ENCODE data around the gene TNS2.
A peak's percentile ranks its signal among the peaks of the same experiment; 100 is the strongest.

Gene TNS2

GRCh38 chr12:53056901-53057300 lies 7.0 kb downstream of the TNS2 start:
- DNase-seq = no peak

DNA sequence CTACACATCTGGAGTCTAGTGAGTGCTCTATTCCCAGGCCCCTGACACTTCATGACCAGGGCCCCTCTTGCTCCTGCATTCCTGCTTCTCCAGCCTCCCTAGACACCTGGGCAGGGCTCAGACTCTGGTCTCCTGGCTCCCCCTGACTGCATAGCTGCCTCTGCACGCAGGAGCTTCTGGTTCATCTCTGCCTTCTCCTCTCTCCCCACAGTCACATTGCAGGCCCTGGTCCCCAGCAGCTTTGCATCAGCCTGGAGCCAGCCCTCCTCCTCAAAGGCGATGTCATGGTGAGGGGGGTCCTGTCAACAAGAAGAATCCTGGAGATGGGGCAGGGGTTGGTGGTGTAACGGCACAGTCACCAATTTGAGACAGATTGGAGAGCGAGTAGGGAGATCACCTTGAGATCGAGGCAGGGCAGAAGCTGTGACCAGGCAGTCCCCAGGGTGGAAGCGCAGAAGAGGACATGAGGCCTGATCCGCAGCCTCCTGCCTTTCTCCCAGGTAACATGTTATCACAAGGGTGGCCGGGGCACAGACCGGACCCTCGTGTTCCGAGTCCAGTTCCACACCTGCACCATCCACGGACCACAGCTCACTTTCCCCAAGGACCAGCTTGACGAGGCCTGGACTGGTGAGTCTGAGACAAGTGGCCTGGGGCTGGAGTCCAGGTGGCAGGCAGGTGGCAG lies 8.1 kb downstream of the TNS2 start:
- no peak for DNase-seq

DNA sequence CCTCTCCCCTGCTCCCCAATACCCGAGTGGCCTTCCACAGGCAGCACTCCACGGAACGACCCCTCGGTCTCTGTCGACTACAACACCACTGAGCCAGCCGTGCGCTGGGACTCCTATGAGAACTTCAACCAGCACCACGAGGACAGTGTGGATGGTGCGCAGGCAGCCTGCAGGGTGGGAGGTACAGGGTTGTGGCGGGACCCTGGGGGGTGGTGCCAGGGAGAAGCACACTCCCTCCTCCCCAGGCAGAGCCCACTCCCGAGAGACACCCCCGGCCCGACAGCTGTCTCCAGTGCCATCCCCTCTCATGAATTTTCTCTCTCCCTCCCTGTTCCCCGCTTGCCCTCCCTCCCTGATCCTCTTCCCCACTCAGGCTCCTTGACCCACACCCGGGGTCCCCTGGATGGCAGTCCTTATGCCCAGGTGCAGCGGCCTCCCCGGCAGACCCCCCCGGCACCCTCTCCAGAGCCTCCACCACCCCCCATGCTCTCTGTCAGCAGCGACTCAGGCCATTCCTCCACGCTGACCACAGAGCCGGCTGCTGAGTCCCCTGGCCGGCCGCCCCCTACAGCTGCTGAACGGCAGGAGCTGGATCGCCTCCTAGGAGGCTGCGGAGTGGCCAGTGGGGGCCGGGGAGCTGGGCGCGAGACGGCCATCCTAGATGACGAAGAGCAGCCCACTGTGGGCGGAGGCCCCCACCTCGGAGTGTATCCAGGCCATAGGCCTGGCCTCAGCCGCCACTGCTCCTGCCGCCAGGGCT lies 9.0 kb downstream of the TNS2 start:
- no peak for DNase-seq

- DNase-seq = no peak
Measured at GRCh38 chr12:53059434-53060063, 9.7 kb downstream of the TNS2 start.

GRCh38 chr12:53060064-53060720 lies 10.3 kb downstream of the TNS2 start:
- DNase-seq = no peak

DNA sequence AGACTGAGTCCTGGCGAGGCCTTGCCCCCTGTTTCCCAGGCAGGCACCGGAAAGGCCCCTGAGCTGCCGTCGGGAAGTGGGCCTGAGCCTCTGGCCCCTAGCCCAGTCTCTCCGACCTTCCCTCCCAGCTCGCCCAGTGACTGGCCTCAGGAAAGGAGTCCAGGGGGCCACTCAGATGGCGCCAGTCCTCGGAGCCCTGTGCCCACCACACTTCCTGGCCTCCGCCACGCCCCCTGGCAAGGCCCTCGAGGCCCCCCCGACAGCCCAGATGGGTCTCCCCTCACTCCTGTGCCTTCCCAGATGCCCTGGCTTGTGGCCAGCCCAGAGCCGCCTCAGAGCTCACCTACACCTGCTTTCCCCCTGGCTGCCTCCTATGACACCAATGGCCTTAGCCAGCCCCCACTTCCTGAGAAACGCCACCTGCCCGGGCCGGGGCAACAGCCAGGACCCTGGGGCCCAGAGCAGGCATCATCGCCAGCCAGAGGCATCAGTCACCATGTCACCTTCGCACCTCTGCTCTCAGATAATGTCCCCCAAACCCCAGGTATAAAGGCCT lies 10.9 kb downstream of the TNS2 start:
- DNase-seq = no peak

GRCh38 chr12:53061404-53062010 lies 11.6 kb downstream of the TNS2 start:
- DNase-seq = no peak

- no peak for DNase-seq
Measured at GRCh38 chr12:53062011-53062961, 12.4 kb downstream of the TNS2 start.

DNA sequence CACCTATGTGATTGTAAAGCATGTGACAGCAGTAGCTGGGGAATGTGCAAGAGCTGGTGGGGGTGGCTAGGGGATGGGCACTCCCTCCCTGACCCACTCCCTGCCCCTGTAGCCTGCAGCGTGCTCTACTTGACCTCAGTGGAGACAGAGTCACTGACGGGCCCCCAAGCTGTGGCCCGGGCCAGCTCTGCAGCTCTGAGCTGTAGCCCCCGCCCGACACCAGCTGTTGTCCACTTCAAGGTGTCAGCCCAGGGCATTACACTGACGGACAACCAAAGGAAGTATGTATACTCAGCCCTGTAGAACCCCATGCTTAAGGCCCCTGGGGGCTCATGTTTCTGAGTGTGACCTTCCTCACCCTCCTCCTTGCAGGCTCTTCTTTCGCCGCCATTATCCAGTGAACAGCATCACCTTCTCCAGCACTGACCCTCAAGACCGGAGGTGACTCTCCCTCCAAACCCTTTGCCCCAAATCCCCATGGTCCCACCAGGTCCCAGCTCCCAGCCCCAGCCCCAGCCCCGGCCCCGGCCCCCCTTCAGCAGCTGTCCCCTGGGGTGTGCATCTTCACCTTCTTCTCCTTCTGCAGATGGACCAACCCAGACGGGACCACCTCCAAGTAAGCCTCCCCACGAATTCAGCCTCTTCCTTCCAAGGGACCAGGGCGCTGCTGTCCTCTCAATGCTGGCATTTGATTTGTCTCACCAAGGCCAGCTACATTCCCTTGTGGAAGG lies 13.3 kb downstream of the TNS2 start:
- no peak for DNase-seq

- DNase-seq = no peak
Measured at GRCh38 chr12:53063708-53064612, 14.1 kb downstream of the TNS2 start.

DNA sequence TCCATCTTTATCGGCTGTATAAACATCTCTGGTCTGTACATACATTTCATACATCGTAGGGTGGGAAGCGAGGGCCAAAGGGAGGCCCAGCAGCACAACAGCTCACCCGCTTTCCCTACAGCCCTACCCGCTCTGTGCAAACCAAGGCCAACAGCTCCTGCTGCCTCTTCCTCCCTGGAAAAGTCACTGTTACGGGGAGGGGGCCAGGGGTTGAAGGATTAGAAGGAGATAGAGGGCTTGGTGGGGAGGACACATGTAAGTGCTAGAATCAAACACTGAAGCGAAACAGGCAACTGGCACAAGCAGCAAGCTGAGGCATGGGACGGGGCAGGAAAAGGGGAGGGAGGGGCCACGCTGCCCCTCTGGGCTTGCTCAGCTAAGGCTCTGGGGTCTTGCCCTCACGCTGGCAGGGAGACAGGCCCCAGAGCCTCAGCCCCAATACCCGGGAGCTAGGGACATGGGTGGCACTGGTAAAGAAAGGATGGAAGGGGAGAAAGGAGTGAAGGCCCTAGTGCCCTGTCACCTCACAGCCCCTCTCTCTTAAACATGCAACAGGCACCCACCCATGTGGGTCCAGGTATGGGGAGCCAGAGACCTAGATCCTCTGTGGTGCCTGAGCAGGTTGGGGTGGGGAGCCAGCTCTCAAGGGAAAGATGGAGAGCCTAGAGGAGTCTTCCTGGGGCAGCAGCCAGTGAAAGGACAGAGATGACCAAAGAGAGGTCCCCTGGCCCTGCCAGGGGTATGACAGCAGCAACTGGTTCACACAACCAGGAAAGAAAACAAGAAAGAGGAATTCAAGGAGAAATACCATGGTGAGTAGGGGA lies 15.0 kb downstream of the TNS2 start:
- DNase-seq = no peak

- no peak for DNase-seq
Measured at GRCh38 chr12:53065470-53065869, 15.6 kb downstream of the TNS2 start.

DNA sequence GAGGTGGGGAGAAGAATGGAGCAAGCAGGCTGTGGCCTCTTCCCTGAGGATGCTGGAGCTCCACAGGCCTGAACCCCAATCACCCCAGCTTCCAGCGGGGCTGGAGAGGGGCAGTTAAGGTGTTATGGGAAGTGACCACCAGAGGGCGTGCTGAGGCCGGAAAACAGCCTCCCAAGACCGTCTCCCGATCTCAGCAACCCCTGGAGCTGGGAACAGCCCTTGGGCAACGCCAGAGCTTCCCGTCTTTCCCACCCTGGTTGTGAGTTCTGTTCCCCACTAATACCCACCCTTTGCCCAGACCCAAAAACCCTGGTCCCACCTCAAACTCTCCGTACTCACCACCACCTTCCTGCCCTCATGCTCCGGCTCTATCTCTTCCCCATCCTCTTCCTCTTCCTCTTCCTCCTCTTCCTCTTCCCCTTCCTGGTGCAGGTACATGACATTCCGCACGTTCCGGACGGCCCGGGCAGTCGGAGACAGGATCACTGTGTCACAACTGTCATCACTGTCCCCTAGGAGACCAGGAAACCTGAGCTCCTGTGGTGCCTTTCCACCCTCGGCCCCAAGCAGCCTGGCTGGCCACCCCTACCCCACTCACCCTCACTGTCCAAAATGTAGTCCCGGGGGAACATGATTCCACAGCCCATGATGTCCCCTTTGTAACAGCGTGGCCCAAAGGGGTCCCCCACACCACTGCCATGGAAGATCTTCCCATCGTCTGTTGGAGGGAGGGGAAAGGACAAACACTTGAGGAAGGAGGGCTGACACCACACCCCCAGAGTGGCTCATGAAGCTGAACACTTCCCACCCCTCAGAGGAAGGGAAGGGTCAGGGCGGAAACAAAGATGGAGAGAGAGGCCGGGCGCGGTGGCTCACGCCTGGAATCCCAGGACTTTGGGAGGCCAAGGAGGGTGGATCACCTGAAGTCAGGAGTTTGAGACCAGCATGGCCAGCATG lies 16.4 kb downstream of the TNS2 start:
- peak; percentile 65 to 69 for DNase-seq

DNA sequence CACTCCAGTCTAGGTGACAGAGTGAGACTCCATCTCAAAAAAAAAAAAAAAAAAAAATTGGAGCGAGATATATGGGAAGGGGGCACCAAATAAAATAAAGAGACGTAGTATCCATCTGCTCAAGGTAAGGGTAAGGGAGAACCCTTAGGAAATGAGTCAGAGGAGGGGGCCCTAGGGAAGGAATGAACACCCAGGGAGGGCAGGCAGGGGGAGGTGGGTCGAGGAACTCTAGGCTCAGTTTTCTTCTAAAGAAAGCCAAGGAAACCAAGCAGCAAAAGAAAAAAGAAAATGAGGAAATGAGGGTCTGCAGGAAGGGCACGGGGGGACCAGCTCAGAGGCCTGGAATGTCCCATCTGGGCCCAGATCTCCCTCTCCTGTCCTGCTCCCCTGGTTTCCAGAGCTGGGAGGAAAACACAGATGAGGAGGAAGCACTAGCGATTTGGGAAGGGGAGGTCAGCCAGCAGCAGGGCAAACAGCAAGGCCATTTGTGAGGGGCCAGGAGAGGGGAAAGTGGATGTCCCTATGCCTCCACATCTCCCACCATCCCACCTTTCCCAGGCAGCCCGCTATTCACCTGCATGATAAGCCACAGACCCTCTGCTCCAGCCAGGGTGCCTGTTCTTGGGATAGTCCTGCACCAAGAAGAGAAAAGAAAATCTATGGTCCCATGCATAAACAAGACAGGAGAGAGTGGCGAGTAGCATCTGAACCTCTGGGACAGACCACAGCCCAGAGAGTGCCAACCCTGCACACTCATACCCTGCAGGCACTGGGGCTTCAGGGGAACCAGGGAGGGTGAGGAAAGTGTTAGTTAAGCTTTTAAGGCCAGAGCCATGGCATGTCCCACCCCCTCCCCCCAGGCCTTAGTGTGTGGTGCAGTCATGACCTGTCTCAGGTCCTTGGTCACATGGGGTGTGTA lies 17.5 kb downstream of the TNS2 start:
- no peak for DNase-seq

- no peak for DNase-seq
Measured at GRCh38 chr12:53067993-53068770, 18.3 kb downstream of the TNS2 start.

All from inflammatory macrophage (primary cell).